Measurements from ENCODE around the gene OR1F1.

Gene OR1F1

DNA sequence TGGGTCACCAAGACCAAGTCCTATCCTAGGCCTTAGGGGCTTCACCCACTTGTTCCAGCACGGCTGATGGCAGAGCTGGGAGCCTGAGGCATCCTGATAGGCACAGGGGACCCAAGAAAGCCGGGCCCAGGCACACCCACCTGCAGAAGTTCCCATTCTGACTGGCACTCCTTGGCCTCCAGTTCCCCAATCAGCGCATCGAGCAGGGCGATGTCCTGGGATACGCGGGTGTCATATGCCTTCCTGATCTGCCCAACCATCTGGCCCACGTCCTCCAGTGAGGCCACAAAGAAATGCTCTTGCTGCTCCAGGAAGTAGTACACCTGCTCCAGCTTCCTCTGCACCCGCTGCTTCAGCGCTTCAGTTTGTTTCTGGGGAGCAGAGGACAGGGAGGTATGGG is 58.9 kb downstream of the OR1F1 start:
- H3K9me3 ChIP-seq (ENCODE audit: control insufficient read depth, low read length), result no peaks in the 10 kb centered on the region
- H3K4me2 ChIP-seq (ENCODE audit: low read length), result no peak overlapping the region
- H3K4me3 ChIP-seq (ENCODE audit: low read depth, low read length), result no peak overlapping the region
- no peak overlapping the region for H3K27ac ChIP-seq
- H3K4me1 ChIP-seq, result no peaks in the 10 kb centered on the region
- no peak overlapping the region for H2AFZ ChIP-seq
- no peaks in the 10 kb centered on the region for H3K27me3 ChIP-seq (ENCODE audit: control insufficient read depth, insufficient read depth, low read length)
- no peak overlapping the region for H3K9ac ChIP-seq
- TF ChIP-seq, protein P1, sequence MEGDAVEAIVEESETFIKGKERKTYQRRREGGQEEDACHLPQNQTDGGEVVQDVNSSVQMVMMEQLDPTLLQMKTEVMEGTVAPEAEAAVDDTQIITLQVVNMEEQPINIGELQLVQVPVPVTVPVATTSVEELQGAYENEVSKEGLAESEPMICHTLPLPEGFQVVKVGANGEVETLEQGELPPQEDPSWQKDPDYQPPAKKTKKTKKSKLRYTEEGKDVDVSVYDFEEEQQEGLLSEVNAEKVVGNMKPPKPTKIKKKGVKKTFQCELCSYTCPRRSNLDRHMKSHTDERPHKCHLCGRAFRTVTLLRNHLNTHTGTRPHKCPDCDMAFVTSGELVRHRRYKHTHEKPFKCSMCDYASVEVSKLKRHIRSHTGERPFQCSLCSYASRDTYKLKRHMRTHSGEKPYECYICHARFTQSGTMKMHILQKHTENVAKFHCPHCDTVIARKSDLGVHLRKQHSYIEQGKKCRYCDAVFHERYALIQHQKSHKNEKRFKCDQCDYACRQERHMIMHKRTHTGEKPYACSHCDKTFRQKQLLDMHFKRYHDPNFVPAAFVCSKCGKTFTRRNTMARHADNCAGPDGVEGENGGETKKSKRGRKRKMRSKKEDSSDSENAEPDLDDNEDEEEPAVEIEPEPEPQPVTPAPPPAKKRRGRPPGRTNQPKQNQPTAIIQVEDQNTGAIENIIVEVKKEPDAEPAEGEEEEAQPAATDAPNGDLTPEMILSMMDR (IDR thresholded peaks at IDR 0.05), result no peak
- no peaks in the 10 kb centered on the region for H3K79me2 ChIP-seq
- H3K36me3 ChIP-seq (ENCODE audit: control insufficient read depth, insufficient read depth, low read length), result no peaks in the 10 kb centered on the region

DNA sequence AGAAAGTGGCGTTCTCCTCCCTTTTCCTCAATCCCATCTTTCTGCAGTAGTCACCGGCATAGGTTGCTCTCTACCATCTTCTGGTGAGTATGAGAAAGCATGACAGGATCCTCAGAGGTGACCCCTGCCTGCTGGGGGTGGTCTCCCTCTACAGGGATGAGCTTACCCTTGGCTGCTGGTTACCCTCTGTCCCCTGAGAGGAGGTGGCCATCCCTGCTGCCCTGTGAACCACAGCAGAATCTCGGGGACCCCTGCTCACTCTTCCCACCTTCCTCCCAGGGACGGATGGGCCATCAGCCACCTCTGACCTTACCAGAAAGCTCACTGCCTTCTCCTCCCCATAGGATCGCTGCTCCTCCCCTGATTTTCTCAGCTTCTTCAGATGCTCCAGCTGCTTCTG is 60.6 kb downstream of the OR1F1 start:
- Histone ChIP-seq H3K4me1 (no peaks in the 10 kb centered on the region), H2AFZ (no peak overlapping the region), H3K79me2 (no peaks in the 10 kb centered on the region), H3K27ac (no peak overlapping the region), H3K9me3 (ENCODE audit: control insufficient read depth, low read length) (no peaks in the 10 kb centered on the region), H3K4me3 (ENCODE audit: low read depth, low read length) (no peak overlapping the region), H3K4me2 (ENCODE audit: low read length) (no peak overlapping the region), H3K9ac (no peak overlapping the region), H3K36me3 (ENCODE audit: control insufficient read depth, insufficient read depth, low read length) (no peaks in the 10 kb centered on the region), H3K27me3 (ENCODE audit: control insufficient read depth, insufficient read depth, low read length) (no peaks in the 10 kb centered on the region)
- TF ChIP-seq, protein P1 (IDR thresholded peaks at IDR 0.05), result no peak

DNA sequence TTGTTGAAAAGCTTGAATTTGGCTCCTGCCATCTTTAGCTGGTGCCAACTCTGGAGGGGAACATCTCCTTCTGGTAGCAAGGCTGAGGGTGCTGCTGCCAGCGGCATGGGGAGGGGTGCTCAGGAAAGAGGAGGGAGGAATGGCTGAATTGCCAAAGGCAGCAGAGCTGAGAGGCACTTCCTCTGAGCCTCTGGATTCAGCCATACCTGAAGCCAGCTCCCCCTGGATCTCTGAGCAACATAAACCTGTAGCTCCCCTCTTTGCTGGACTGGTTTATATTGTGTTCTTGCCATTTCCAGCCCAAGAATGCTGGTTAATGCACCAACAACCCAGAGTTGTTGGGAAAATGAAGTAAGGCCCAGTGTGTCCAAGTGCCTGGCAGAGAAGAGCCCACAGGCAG is 61.0 kb downstream of the OR1F1 start:
- TF ChIP-seq, protein P1 (IDR thresholded peaks at IDR 0.05), result no peak
- no peaks in the 10 kb centered on the region for H3K79me2 ChIP-seq
- H3K27me3 ChIP-seq (ENCODE audit: control insufficient read depth, insufficient read depth, low read length), result no peaks in the 10 kb centered on the region

DNA sequence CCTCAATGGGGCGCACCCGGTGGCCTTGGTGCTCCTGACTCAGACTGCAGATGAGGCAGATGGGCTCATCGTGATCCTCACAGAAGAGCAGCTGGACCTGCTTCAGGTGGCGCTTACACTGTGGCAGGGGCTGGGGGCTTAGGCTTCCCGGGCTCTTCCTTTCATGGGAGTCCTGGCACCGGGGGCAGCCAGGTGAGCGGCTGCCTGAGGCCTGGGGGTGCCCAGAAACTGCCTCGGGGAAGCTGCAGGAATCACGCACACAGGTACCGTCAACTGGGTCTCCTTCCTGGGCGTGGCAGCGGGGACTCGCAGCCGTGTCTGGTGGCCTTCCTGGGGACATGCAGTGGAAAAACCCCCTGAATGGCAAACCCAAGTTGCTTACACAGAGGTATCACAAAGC is 61.4 kb downstream of the OR1F1 start:
- Histone ChIP-seq H3K9ac (no peak overlapping the region), H3K27ac (no peak overlapping the region), H3K9me3 (ENCODE audit: control insufficient read depth, low read length) (no peaks in the 10 kb centered on the region), H3K4me1 (no peaks in the 10 kb centered on the region), H3K36me3 (ENCODE audit: control insufficient read depth, insufficient read depth, low read length) (no peaks in the 10 kb centered on the region), H2AFZ (no peak overlapping the region), H3K27me3 (ENCODE audit: control insufficient read depth, insufficient read depth, low read length) (no peaks in the 10 kb centered on the region), H3K4me2 (ENCODE audit: low read length) (no peak overlapping the region), H3K79me2 (no peaks in the 10 kb centered on the region), H3K4me3 (ENCODE audit: low read depth, low read length) (no peak overlapping the region)
- TF ChIP-seq, protein P1 (IDR thresholded peaks at IDR 0.05), result no peak

More for the DNA sequence above, 61.0 kb downstream of the OR1F1 start:
- Histone ChIP-seq H3K36me3 (ENCODE audit: control insufficient read depth, insufficient read depth, low read length) (no peaks in the 10 kb centered on the region), H3K9ac (no peak overlapping the region), H3K9me3 (ENCODE audit: control insufficient read depth, low read length) (no peaks in the 10 kb centered on the region), H3K4me1 (no peaks in the 10 kb centered on the region), H3K4me3 (ENCODE audit: low read depth, low read length) (no peak overlapping the region), H3K27ac (no peak overlapping the region), H3K4me2 (ENCODE audit: low read length) (no peak overlapping the region), H2AFZ (no peak overlapping the region)

DNA sequence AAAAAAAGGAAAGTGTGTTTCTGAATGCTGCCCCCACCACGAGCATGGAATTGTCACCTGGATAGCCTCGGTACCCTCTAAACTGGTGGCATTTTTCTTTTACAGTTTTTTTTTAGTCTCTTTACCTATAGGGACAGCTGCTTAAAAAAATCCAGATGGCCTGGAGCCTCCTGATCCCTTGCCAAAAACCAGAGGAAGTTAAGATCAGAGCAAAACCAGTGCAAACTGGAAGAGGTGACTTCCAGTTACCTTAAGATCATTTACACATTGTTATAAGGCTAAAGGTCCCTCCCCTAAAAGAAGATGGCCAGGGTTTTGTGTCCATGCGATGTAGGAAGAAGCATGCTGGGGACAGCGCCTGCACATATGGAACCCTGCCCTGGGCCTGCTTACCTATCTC is 65.0 kb downstream of the OR1F1 start:
- Histone ChIP-seq H2AFZ (no peak overlapping the region), H3K9ac (no peak overlapping the region), H3K27me3 (ENCODE audit: control insufficient read depth, insufficient read depth, low read length) (no peaks in the 10 kb centered on the region), H3K27ac (no peak overlapping the region), H3K9me3 (ENCODE audit: control insufficient read depth, low read length) (no peaks in the 10 kb centered on the region), H3K79me2 (no peaks in the 10 kb centered on the region), H3K4me1 (no peaks in the 10 kb centered on the region), H3K4me3 (ENCODE audit: low read depth, low read length) (no peak overlapping the region), H3K36me3 (ENCODE audit: control insufficient read depth, insufficient read depth, low read length) (no peaks in the 10 kb centered on the region), H3K4me2 (ENCODE audit: low read length) (no peak overlapping the region)
- TF ChIP-seq, protein P1 (IDR thresholded peaks at IDR 0.05), result no peak

All from parathyroid adenoma (tissue), 2 donors.